Sciatic nerve (tissue), 2 donors: Measurements from ENCODE around the gene PTCRA. TPM values are rescaled to one million over a fixed set of nuclear protein-coding genes. Genes with fewer than 3 reads are reported as not detected.

Experiments
- ATAC-seq: fragments of 200-7000 bp; cut with Tn5 transposase; one replicate; pipeline ENCODE4 v1.9.1; 2020; ENCODE audit warnings: mild to moderate bottlenecking, moderate library complexity
- DNase-seq: peaks from one replicate; pipeline ENCODE4 v3.0.0-alpha.2; 2020; ENCODE audit warnings: low spot score
- intact Hi-C: fragments of 100-400 bp; cut with DNase I; formaldehyde crosslinking; loops from one replicate; pipeline ENCODE4 v1.14.2; 2022
- total RNA-seq: library from RNA; stranded (reverse); fragmentation: NEBNext Ultra II Directional; extraction: Animal tissue kit (Norgen Biotek cat#: 25700); gene quantifications from one replicate; pipeline ENCODE4 v1.2.1, GENCODE V29; 2021
- donor health status: DM: no; HTN: no; CAD: no.
- donor health status: DM: no; HTN: no; CAD: no.

PTCRA gene
- total RNA-seq, 1 donor from 2014 or later, result 0.40 TPM

GRCh38 chr6:42963855-42964605, 48.2 kb downstream of the PTCRA start:
- DNase-seq (no peak), ATAC-seq (no peak)
- intact Hi-C loops, result no loop called here

- intact Hi-C loops, result no loop called here
- ATAC-seq (no peak), DNase-seq (no peak)
These were observed 50.7 kb downstream of the PTCRA start for GRCh38 chr6:42966571-42966970.

GRCh38 chr6:42967228-42967627, 51.4 kb downstream of the PTCRA start:
- ATAC-seq (no peak), DNase-seq (no peak)
- intact Hi-C loops, result no loop called here

- no peak for ATAC-seq
- no peak for DNase-seq
- intact Hi-C loops, result no loop called here
These were observed 52.4 kb downstream of the PTCRA start for GRCh38 chr6:42968126-42968701.

- intact Hi-C loops, result no loop called here
- ATAC-seq (no peak), DNase-seq (no peak)
These were observed 52.9 kb downstream of the PTCRA start for GRCh38 chr6:42968783-42969182.

GRCh38 chr6:42969431-42969830, 53.6 kb downstream of the PTCRA start:
- intact Hi-C loops, result no loop called here
- ATAC-seq, result no peak

GRCh38 chr6:42969934-42970333, 54.1 kb downstream of the PTCRA start:
- DNase-seq (no peak), ATAC-seq (no peak)
- intact Hi-C loops, result no loop called here

More at GRCh38 chr6:42969431-42969830, 53.6 kb downstream of the PTCRA start:
- no peak for DNase-seq

- no peak for ATAC-seq
- intact Hi-C loops, result no loop called here
These were observed 55.2 kb downstream of the PTCRA start for GRCh38 chr6:42970871-42971612.

GRCh38 chr6:42971746-42972327, 56.0 kb downstream of the PTCRA start:
- intact Hi-C loops, result no loop called here
- ATAC-seq (no peak), DNase-seq (no peak)

More at GRCh38 chr6:42970871-42971612, 55.2 kb downstream of the PTCRA start:
- no peak for DNase-seq

- ATAC-seq (no peak), DNase-seq (no peak)
- intact Hi-C loops, result no loop called here
These were observed 58.1 kb downstream of the PTCRA start for GRCh38 chr6:42973926-42974325.

- no peak for ATAC-seq
- intact Hi-C loops, result no loop called here
- DNase-seq, result no peak
These were observed 59.2 kb downstream of the PTCRA start for GRCh38 chr6:42974919-42975505.

Other genes starting within 250 kb of the PTCRA start
- gene PRPH2, start 193.5 kb upstream of the PTCRA start, total RNA-seq, result 2.4 TPM
- 12.7 TPM for gene TBCC, start 169.9 kb upstream of the PTCRA start, total RNA-seq
- 27.7 TPM for gene BICRAL, start 134.0 kb upstream of the PTCRA start, total RNA-seq
- gene RPL7L1, start 36.4 kb upstream of the PTCRA start, total RNA-seq, result 51.6 TPM
- 44.9 TPM for gene CNPY3, start 13.4 kb downstream of the PTCRA start, total RNA-seq
- gene GNMT, start 44.7 kb downstream of the PTCRA start, total RNA-seq, result 1.8 TPM
- gene PEX6, start 63.1 kb downstream of the PTCRA start, total RNA-seq, result 20.4 TPM
- gene PPP2R5D, start 68.5 kb downstream of the PTCRA start, total RNA-seq, result 31.1 TPM
- 46.0 TPM for gene MEA1, start 97.9 kb downstream of the PTCRA start, total RNA-seq
- gene KLHDC3, start 98.2 kb downstream of the PTCRA start, total RNA-seq, result 53.4 TPM
- 34.6 TPM for gene RRP36, start 105.6 kb downstream of the PTCRA start, total RNA-seq
- 20.9 TPM for gene CUL7, start 137.8 kb downstream of the PTCRA start, total RNA-seq
- 40.4 TPM for gene MRPL2, start 143.4 kb downstream of the PTCRA start, total RNA-seq
- 35.5 TPM for gene KLC4, start 143.6 kb downstream of the PTCRA start, total RNA-seq
- gene PTK7, start 160.3 kb downstream of the PTCRA start, total RNA-seq, result 11.0 TPM